ENCODE data around the gene ADCK1.
"Not testable (repeated sequence)": the region's sequence is repeated elsewhere in the genome, so short reads cannot be mapped to it uniquely, and the experiment has no call there.

ADCK1 gene

DNA sequence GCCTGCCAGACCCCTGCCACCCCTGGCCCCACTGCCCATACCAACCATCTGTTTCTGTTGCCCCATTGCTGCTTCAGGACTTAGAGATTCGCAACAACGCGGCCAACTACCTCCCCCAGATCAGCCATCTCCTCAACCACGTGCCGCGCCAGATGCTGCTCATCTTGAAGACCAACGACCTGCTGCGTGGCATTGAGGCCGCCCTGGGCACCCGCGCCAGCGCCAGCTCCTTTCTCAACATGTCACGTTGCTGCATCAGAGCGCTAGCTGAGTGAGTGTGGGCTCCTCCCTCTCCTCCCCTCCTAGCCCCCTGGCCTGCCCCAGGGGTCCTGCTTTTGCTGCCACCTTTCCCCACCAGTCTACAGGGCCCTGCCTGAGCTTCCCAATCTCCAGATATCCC, 131.5 kb downstream of the ADCK1 start:
- no peak overlapping the region for H3K4me3 ChIP-seq (ENCODE audit: low read depth, low read length)

GRCh38 chr14:77936138-77936639, 136.3 kb downstream of the ADCK1 start:
- H3K4me3 ChIP-seq (ENCODE audit: low read depth, low read length): no peak overlapping the region

DNA sequence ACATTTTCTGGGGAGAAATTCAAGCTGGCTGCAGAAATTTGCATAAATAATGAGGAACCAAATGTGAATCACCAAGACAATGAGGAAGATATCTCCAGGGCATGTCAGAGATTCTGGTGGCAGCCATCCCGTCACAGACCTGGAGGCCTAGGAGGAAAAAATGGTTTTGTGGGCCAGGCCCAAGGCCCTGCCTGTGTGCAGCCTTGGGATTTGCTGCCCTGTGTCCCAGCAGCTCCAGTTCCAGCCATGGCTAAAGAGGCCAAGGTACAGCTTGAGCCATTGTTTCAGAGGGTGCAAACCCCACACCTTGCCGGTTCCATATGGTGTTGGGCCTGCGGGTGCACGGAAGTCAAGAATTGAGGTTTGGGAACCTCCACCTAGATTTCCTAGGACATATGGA, 147.5 kb downstream of the ADCK1 start:
- H3K4me3 ChIP-seq (ENCODE audit: low read depth, low read length): no peak overlapping the region

DNA sequence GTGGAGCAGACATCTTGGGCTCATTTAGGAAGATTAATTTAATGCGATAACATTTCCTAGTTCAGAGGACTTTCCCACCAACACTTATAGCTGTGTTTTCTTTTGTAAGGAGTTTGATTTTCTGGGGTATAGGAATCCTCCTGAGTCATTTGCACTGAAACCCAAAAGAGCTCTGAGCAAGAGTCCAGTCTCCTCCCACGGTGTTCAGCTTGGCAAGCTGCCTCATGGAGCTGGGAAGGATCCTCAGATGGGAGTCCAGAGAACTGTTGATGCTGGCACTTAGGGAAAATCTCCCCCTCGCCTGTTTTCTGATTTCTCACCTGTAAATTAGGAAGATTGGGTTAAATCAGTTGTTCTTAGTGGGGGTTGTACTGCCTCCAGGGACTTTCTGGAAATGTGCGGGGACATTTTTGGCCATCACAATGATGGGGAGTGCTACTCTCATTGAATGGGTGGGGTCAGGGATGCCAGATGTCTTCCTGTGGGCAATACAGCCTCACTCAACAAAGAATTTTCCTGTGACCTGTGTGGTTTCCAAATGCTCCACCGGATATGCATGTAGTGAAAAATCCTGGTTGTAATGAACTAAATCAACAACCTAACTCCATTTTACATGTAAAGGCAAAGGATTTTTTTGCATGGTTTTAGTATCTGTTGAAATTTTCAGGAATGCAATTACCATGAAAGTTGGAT, 150.6 kb downstream of the ADCK1 start:
- H3K4me3 ChIP-seq (ENCODE audit: low read depth, low read length): no peak overlapping the region

DNA sequence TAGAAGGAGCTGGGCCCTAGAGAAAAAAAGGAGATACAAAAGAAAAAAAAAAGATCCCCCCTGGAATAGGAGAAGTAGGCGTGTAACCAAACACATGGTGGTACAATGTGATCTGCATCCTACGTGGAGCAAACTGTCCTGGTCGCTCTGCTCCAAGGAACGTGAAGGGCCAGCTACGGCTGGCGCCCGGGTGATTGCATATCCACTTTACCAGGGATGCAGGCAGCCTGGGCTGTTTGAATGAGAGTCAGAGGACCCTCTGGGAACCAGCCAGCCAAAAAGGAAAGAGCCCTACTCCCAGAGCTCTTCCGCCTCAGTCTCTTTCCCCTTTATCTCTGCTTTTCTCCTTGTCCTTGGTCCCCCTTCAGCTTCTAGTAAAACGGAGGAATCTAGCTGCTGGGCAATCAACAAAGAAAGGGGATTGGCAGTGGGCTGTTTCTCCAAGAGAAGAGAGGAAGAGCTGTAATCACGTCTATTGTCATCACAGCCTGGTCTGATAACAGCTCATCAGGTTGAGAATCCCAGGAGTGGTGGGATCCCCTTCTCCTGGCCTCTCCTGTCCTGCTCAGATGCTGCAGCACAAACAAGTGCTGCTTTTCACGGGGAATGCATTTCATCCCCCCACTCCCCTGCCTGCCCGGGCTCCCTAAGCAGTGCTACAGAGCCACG, 156.0 kb downstream of the ADCK1 start:
- no peak overlapping the region for H3K4me3 ChIP-seq (ENCODE audit: low read depth, low read length)

DNA sequence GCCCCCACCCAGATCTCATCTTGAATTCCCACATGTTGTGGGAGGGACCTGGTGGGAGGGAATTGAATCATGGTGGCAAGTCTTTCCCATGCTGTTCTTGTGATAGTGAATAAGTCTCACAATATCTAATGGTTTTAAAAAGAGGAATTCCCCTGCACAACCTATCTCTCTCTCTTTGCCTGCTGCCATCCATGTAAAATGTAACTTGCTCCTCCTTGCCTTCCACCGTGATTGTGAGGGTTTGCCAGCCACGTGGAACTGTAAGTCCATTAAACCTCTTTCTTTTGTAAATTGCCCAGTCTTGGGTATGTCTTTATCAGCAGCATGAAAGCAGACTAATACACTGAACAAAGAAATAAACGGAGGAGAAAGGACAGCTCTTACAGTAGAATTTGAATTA, 159.8 kb downstream of the ADCK1 start:
- not testable (repeated sequence) for H3K4me3 ChIP-seq (ENCODE audit: low read depth, low read length)

DNA sequence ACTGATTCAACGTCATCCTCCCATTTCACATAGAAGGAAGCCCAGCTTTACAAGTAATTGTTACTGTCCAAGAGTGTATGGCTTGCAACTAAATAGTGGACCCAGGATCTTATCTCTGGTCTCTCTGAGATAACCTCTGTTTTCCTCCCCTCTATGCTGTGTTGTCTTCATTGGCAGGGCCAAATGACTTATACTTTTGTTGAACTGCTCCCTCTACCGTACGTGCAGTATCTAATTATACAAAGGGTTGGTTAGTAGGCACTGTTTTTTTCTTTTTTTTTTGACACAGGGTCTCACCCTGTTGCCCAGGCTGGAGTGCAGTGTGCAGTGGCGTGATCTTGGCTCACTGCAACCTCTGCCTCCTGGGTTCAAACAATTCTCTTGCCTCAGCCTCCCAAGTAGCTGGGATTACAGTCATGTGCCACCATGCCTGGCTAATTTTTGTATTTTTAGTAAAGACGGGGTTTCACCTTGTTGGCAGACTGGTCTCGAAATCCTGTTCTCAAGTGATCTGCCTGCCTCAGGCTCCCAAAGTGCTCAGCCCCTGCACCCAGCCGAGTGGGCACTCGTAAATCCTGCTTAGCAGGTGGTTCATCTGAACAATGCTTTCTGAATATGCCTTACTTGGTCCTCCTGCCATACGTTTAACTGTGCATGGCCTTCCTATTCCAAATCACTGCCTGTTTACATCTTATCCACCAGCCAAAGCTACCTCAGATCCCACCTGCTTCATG, 162.1 kb downstream of the ADCK1 start:
- H3K4me3 ChIP-seq (ENCODE audit: low read depth, low read length): no peak overlapping the region

GRCh38 chr14:77962731-77963520, 163.0 kb downstream of the ADCK1 start:
- H3K4me3 ChIP-seq (ENCODE audit: low read depth, low read length): no peak overlapping the region

DNA sequence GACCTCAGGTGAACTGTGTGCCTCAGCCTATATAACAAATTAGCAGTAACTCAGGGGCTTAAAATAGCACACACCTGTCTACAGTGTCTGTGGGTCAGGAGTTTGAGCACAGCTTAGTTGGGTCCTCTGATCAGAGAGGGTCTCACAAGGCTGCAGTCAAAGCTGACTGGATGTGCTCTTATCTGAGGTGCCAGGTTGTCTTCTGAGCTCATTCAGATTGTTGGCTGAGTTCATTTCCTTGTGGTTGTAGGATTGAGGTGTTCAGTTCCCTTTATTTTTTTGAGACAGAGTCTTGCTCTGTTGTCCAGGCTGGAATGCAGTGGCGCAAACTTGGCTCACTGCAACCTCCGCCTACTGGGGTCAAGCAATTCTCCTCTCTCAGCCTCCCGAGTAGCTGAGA, 164.7 kb downstream of the ADCK1 start:
- H3K4me3 ChIP-seq (ENCODE audit: low read depth, low read length): no peak overlapping the region

- no peak overlapping the region for H3K4me3 ChIP-seq (ENCODE audit: low read depth, low read length)
Measured at GRCh38 chr14:77965050-77965449, 165.1 kb downstream of the ADCK1 start.

GRCh38 chr14:77965919-77966435, 166.1 kb downstream of the ADCK1 start:
- peak overlapping the region; percentile 40 for H3K4me3 ChIP-seq (ENCODE audit: low read depth, low read length)

- H3K4me3 ChIP-seq (ENCODE audit: low read depth, low read length): no peak overlapping the region
Measured at GRCh38 chr14:77967110-77967509, 167.2 kb downstream of the ADCK1 start.

DNA sequence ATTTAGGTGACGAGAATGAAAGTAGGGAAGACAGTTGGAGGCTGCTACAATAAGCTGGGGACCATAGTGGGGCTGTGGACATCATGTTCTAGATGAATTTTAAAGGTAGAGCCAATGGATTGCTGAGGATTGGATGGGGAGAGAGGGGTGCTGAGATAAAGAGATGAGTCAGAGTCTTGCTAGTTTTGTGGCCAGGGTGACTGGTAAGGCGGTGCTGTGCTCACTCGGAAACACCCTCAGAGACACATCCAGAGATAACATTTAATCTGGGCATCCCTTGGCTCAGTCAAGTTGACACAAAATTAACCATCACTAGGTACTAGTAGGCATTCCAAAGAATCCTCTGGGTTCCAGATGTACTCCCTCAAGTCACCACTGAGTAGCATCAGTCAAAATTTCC, 170.7 kb downstream of the ADCK1 start:
- no peak overlapping the region for H3K4me3 ChIP-seq (ENCODE audit: low read depth, low read length)

- no peak overlapping the region for H3K4me3 ChIP-seq (ENCODE audit: low read depth, low read length)
Measured at GRCh38 chr14:77973246-77973645, 173.3 kb downstream of the ADCK1 start.

- H3K4me3 ChIP-seq (ENCODE audit: low read depth, low read length): no peak overlapping the region
Measured at GRCh38 chr14:77976591-77976990, 176.7 kb downstream of the ADCK1 start.

- H3K4me3 ChIP-seq (ENCODE audit: low read depth, low read length): no peak overlapping the region
Measured at GRCh38 chr14:77979171-77979570, 179.3 kb downstream of the ADCK1 start.

GRCh38 chr14:77979666-77980351, 179.9 kb downstream of the ADCK1 start:
- no peak overlapping the region for H3K4me3 ChIP-seq (ENCODE audit: low read depth, low read length)

DNA sequence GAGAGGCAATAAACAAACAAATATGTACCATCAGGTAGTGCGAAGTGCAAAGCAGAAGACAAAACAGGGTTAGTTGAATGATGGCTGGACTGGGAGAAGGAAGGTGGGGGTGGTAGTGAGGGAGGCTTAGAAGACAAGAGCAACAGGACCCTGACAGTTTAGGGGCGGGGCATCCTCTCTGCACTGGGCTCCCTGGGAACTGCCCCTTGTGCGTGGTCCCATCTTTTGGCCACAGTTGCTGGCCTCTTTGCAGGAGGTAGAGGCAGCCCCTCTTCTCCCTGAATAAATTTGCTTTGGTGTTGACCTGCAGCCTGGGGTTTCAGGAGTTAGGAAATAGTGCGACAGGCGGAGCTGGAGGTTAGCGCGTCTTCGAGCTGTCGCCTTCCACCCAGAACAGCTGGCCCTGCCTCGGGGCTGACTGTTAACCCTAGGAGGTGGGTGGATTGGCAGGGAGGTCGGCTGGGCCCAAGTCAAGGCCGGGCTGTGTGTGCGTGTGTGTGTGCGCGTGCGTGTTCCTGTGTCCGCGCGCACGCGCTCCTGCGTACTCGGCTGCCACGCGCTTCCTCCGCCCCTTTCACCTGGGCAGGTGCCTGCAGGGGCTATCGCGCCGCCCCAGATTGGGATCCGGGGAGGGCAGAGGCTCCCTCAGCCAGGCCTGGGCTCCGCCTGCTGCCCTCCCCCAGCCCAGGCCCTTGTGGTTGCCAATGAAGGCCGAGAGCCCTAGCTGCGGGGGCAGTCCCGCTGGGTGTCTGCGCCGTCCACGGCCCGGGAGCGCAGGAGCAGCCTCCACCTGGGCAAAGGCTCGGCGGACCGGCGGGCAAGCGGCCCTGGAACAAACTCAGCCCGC, 180.8 kb downstream of the ADCK1 start:
- H3K4me3 ChIP-seq (ENCODE audit: low read depth, low read length): peak overlapping the region; percentile 47
